RWPE2 (cell line): ENCODE results near the gene ZFPM1.
"Not testable (repeated sequence)": the region's sequence is repeated elsewhere in the genome, so short reads cannot be mapped to it uniquely, and the experiment has no call there.

ENCODE experiments used
- ATAC-seq: fragments of 200-7000 bp; cut with Tn5 transposase; 3 replicates; pipeline ENCODE4 v1.9.1; 2021; ENCODE audit warnings: low read depth
- DNase-seq: peaks from one replicate; pipeline ENCODE4 v3.0.0-alpha.2; 2020; ENCODE audit warnings: low spot score
- H3K27ac ChIP-seq: fragments of 450-650 bp; 2 replicates; pipeline ENCODE4 v1.5.1; 2017; ENCODE audit warnings: mild to moderate bottlenecking; ENCODE audit not compliant: poor library complexity, severe bottlenecking
- H3K27me3 ChIP-seq: fragments of 250-450 bp; sonication (Bioruptor Pico); 2 replicates; pipeline ENCODE4 v1.5.1; 2021; ENCODE audit warnings: mild to moderate bottlenecking, moderate library complexity; ENCODE audit not compliant: insufficient read depth, poor library complexity, severe bottlenecking
- H3K36me3 ChIP-seq: fragments of 250-450 bp; sonication (Bioruptor Pico); 2 replicates; pipeline ENCODE4 v1.5.1; 2020; ENCODE audit warnings: low read depth, mild to moderate bottlenecking, moderate library complexity
- H3K4me1 ChIP-seq: fragments of 250-450 bp; sonication (Bioruptor Pico); 2 replicates; pipeline ENCODE4 v1.5.1; 2021; ENCODE audit warnings: mild to moderate bottlenecking, moderate library complexity; ENCODE audit not compliant: insufficient read depth, poor library complexity, severe bottlenecking
- H3K4me3 ChIP-seq: fragments of 250-450 bp; sonication (Bioruptor Pico); 2 replicates; pipeline ENCODE4 v1.5.1; 2021; ENCODE audit warnings: mild to moderate bottlenecking, moderate library complexity; ENCODE audit not compliant: severe bottlenecking
- H3K9me3 ChIP-seq: fragments of 250-450 bp; sonication (Bioruptor Pico); 2 replicates; pipeline ENCODE4 v1.5.1; 2021; ENCODE audit warnings: mild to moderate bottlenecking, moderate library complexity; ENCODE audit not compliant: severe bottlenecking
- CTCF ChIP-seq: fragments of 450-650 bp; IDR thresholded peaks from one replicate; pipeline ENCODE4 v1.5.1; 2017; ENCODE audit warnings: mild to moderate bottlenecking, moderate library complexity; ENCODE audit not compliant: poor library complexity, severe bottlenecking

The ZFPM1 gene

GRCh38 chr16:88514526-88515232 lies 61.6 kb downstream of the ZFPM1 start:
- H3K4me3 ChIP-seq, result no peak overlapping the region
- H3K4me1 ChIP-seq, result peaks cover 10% of the 10 kb centered on the region
- DNase-seq (no peak), ATAC-seq (no peak)
- no peaks in the 10 kb centered on the region for H3K9me3 ChIP-seq
- H3K27me3 ChIP-seq, result no peaks in the 10 kb centered on the region
- H3K27ac ChIP-seq, result no peak overlapping the region
- TF ChIP-seq CTCF, result no peak
- no peaks in the 10 kb centered on the region for H3K36me3 ChIP-seq

GRCh38 chr16:88515371-88515770 lies 62.3 kb downstream of the ZFPM1 start:
- H3K27me3 ChIP-seq, result no peaks in the 10 kb centered on the region

GRCh38 chr16:88515925-88516594 lies 63.0 kb downstream of the ZFPM1 start:
- no peak for DNase-seq
- Histone ChIP-seq H3K27ac (no peak overlapping the region), H3K4me3 (no peak overlapping the region), H3K36me3 (no peaks in the 10 kb centered on the region), H3K4me1 (no peaks in the 10 kb centered on the region), H3K9me3 (no peaks in the 10 kb centered on the region), H3K27me3 (no peaks in the 10 kb centered on the region)
- ATAC-seq, result no peak
- TF ChIP-seq CTCF, result no peak

More at GRCh38 chr16:88515371-88515770, 62.3 kb downstream of the ZFPM1 start:
- TF ChIP-seq CTCF, result no peak
- no peak overlapping the region for H3K4me3 ChIP-seq
- H3K27ac ChIP-seq, result no peak overlapping the region
- H3K36me3 ChIP-seq, result no peaks in the 10 kb centered on the region
- no peaks in the 10 kb centered on the region for H3K9me3 ChIP-seq
- ATAC-seq (no peak), DNase-seq (no peak)
- H3K4me1 ChIP-seq, result peaks cover 4% of the 10 kb centered on the region

GRCh38 chr16:88516601-88517061 lies 63.6 kb downstream of the ZFPM1 start:
- H3K9me3 ChIP-seq, result no peaks in the 10 kb centered on the region
- no peaks in the 10 kb centered on the region for H3K36me3 ChIP-seq
- H3K27ac ChIP-seq, result no peak overlapping the region
- H3K4me3 ChIP-seq, result no peak overlapping the region
- H3K27me3 ChIP-seq, result no peaks in the 10 kb centered on the region
- TF ChIP-seq CTCF, result no peak
- no peak for DNase-seq
- H3K4me1 ChIP-seq, result no peaks in the 10 kb centered on the region
- no peak for ATAC-seq

- not testable (repeated sequence) for H3K27ac ChIP-seq, H3K36me3 ChIP-seq, ATAC-seq, DNase-seq, H3K4me3 ChIP-seq, H3K9me3 ChIP-seq, H3K27me3 ChIP-seq, H3K4me1 ChIP-seq
Measured at GRCh38 chr16:88517208-88517774, 64.2 kb downstream of the ZFPM1 start.

- H3K9me3 ChIP-seq, H3K36me3 ChIP-seq, DNase-seq, H3K4me1 ChIP-seq, H3K4me3 ChIP-seq, H3K27me3 ChIP-seq, ATAC-seq, H3K27ac ChIP-seq: not testable (repeated sequence)
Measured at GRCh38 chr16:88518411-88519111, 65.5 kb downstream of the ZFPM1 start.
